ENCODE data around the gene SOX1.

DNA sequence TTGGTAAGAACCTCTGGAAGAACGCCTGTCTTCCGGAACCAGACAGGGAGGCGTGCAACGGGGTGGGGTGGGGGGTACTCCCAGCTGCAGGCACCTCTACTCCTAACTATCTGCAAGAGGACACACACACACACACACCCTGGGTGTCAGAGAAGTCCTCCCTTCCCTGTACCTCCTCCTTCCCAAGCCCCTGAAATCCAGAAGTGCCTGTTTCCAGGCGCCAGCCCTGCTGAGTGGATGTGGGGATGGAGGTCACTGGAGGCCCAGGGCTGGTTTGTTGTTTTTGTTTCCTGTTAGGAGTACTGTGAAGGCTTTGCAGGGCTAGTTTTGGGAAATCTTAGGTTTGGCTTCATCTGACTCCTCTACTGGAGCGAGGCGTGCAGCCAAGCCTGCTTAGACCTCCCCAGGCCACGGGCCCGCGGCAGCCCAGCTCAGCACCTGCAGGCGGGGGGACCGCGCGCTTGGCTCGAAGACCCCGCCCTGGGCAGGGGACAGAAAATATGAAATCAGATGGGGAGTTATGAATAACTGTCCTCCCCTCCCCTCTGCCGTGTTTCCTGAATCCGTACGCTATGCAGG is 36.4 kb downstream of the SOX1 start:
- no peak for TF ChIP-seq EP300 (IDR thresholded peaks at IDR 0.05)
- TF ChIP-seq, protein P1, sequence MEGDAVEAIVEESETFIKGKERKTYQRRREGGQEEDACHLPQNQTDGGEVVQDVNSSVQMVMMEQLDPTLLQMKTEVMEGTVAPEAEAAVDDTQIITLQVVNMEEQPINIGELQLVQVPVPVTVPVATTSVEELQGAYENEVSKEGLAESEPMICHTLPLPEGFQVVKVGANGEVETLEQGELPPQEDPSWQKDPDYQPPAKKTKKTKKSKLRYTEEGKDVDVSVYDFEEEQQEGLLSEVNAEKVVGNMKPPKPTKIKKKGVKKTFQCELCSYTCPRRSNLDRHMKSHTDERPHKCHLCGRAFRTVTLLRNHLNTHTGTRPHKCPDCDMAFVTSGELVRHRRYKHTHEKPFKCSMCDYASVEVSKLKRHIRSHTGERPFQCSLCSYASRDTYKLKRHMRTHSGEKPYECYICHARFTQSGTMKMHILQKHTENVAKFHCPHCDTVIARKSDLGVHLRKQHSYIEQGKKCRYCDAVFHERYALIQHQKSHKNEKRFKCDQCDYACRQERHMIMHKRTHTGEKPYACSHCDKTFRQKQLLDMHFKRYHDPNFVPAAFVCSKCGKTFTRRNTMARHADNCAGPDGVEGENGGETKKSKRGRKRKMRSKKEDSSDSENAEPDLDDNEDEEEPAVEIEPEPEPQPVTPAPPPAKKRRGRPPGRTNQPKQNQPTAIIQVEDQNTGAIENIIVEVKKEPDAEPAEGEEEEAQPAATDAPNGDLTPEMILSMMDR (IDR thresholded peaks at IDR 0.05) = no peak
